ENCODE measurements around the gene PDLIM1. TPM values are rescaled to one million over a fixed set of nuclear protein-coding genes. Genes with fewer than 3 reads are reported as not detected.
A peak's percentile ranks its signal among the peaks of the same experiment; 100 is the strongest.
"Not testable (repeated sequence)": the region's sequence is repeated elsewhere in the genome, so short reads cannot be mapped to it uniquely, and the experiment has no call there.

Gene PDLIM1
- total RNA-seq, 2 donors from 2014 or later = 109 to 140 TPM

DNA sequence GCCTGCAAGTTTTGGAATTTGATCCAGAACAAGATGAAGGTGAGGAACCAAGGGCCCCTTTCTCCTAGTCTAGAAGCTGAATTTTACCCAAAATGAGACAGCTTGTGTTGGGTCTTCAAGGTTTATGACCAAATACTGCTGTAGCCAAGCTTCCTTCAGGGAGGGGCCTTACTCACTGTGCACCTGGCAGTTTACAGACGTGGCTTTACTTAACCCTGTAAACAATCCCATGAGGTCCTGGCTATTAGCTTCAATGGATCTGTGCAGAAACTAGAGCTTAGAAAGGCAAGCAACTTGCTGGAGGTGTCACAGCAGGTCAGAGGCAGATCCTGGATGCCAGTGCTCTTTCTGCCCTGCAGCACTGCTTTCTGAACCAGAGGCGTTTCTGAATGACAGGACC, 46.7 kb downstream of the PDLIM1 start:
- H3K27ac ChIP-seq = no peak overlapping the region
- no peak for DNase-seq (ENCODE audit: low spot score)
- peaks cover 30% of the 10 kb centered on the region for H3K36me3 ChIP-seq
- no peak overlapping the region for H3K4me3 ChIP-seq
- peaks cover 20 to 27% of the 10 kb centered on the region in 2 donors for H3K4me1 ChIP-seq (ENCODE audit: control insufficient read depth in 1 of 2, low read depth in 2 of 2)
- no peaks in the 10 kb centered on the region for H3K27me3 ChIP-seq (replicated peaks; ENCODE audit: insufficient read depth)
- no peaks in the 10 kb centered on the region for H3K9me3 ChIP-seq
- TF ChIP-seq, protein P1, sequence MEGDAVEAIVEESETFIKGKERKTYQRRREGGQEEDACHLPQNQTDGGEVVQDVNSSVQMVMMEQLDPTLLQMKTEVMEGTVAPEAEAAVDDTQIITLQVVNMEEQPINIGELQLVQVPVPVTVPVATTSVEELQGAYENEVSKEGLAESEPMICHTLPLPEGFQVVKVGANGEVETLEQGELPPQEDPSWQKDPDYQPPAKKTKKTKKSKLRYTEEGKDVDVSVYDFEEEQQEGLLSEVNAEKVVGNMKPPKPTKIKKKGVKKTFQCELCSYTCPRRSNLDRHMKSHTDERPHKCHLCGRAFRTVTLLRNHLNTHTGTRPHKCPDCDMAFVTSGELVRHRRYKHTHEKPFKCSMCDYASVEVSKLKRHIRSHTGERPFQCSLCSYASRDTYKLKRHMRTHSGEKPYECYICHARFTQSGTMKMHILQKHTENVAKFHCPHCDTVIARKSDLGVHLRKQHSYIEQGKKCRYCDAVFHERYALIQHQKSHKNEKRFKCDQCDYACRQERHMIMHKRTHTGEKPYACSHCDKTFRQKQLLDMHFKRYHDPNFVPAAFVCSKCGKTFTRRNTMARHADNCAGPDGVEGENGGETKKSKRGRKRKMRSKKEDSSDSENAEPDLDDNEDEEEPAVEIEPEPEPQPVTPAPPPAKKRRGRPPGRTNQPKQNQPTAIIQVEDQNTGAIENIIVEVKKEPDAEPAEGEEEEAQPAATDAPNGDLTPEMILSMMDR (IDR thresholded peaks at IDR 0.05) = no peak
- no peak for ATAC-seq (ENCODE audit: insufficient number of reproducible peaks, low FRiP score, low read depth)

DNA sequence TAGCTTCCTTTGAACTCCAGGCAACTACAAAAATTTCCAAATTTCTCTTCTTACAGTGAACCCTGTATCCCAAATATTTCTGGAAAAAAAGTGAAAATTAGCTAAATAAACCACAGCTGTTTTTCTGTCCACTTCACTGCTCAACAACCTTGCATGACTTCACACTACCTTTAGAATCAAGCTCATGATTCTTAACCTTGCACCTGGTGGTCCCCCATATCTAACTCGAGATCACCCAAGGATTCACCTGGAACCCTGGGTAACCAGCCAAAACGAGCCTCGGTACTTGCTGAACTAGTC, 47.5 kb downstream of the PDLIM1 start:
- Histone ChIP-seq H3K4me3 (no peak overlapping the region), H3K36me3 (peaks cover 30% of the 10 kb centered on the region), H3K4me1 (ENCODE audit: control insufficient read depth in 1 of 2, low read depth in 2 of 2) (peaks cover 15 to 18% of the 10 kb centered on the region in 2 donors), H3K27ac (no peak overlapping the region), H3K9me3 (no peaks in the 10 kb centered on the region), H3K27me3 (replicated peaks; ENCODE audit: insufficient read depth) (no peaks in the 10 kb centered on the region)
- DNase-seq (ENCODE audit: low spot score) = no peak
- no peak for ATAC-seq (ENCODE audit: insufficient number of reproducible peaks, low FRiP score, low read depth)
- TF ChIP-seq, protein P1 (IDR thresholded peaks at IDR 0.05) = no peak

DNA sequence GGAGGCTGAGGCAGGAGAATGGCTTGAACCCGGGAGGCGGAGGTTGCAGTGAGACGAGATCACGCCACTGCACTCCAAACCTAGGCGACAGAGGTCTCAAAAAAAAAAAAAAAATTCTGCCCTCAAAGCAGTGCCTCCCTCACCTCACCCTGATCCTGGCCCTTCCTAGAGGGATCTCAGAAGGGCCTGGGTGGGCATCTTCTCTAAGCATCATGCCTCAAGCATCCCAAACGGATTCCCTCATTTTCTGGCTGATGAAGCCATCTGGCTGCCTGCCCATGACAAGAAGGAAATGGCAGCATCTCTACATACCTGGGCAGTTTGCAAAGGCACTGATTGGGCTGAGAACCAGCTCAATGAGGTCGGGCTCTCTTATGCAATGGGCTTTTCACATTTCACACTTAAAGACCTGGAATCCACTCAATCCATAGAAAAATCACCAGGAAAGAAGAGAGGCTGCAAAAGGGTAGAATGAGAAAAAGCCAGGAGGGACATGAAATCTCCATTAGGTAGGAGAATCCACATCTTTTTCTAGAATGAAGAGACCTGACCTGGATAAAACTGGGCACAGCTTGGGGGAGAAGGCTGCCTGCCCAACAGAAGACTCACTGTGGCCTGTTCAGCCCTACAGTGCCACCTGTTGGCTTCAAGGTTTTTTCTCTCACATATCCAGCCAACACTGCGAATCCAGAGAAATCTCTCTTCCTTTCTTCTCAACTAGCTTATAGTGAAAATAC, 48.1 kb downstream of the PDLIM1 start:
- H3K9me3 ChIP-seq = no peaks in the 10 kb centered on the region
- peaks cover 10 to 13% of the 10 kb centered on the region in 2 donors for H3K4me1 ChIP-seq (ENCODE audit: control insufficient read depth in 1 of 2, low read depth in 2 of 2)
- H3K4me3 ChIP-seq = no peak overlapping the region
- TF ChIP-seq, protein P1 (IDR thresholded peaks at IDR 0.05) = peak; percentile 33
- no peak overlapping the region for H3K27ac ChIP-seq
- ATAC-seq (ENCODE audit: insufficient number of reproducible peaks, low FRiP score, low read depth) = no peak
- H3K36me3 ChIP-seq = peaks cover 34% of the 10 kb centered on the region
- DNase-seq (ENCODE audit: low spot score) = no peak
- H3K27me3 ChIP-seq (replicated peaks; ENCODE audit: insufficient read depth) = no peaks in the 10 kb centered on the region

DNA sequence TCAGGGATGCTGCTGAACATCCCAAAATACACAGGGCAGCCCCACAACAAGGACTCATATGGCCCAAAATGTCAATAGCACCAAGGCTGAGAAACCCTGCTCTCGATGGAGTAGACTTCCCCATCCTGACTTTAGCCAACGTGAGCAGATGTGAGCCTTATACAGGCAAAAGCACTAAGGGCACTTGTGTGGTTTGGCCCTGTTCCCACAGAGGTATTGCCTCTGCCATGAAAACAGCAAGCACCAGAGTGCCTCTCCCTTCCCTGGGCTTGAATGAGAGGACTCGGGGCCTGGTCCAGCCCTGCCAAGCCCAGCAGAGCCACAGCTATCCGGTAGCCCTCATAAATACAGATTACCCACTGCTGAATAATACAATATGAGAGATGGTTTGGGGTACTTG, 49.3 kb downstream of the PDLIM1 start:
- TF ChIP-seq, protein P1 (IDR thresholded peaks at IDR 0.05) = no peak
- Histone ChIP-seq H3K4me1 (ENCODE audit: control insufficient read depth in 1 of 2, low read depth in 2 of 2) (peaks cover 0 to under 1% of the 10 kb centered on the region in 2 donors), H3K27ac (no peak overlapping the region), H3K9me3 (no peaks in the 10 kb centered on the region), H3K4me3 (no peak overlapping the region), H3K27me3 (replicated peaks; ENCODE audit: insufficient read depth) (no peaks in the 10 kb centered on the region), H3K36me3 (peaks cover 38% of the 10 kb centered on the region)
- ATAC-seq (ENCODE audit: insufficient number of reproducible peaks, low FRiP score, low read depth) (no peak), DNase-seq (ENCODE audit: low spot score) (no peak)

GRCh38 chr10:95240811-95241210, 50.0 kb downstream of the PDLIM1 start:
- TF ChIP-seq, protein P1 (IDR thresholded peaks at IDR 0.05) = no peak
- Histone ChIP-seq H3K4me1 (ENCODE audit: control insufficient read depth in 1 of 2, low read depth in 2 of 2) (no peaks in the 10 kb centered on the region), H3K36me3 (peaks cover 33% of the 10 kb centered on the region), H3K27ac (no peak overlapping the region), H3K4me3 (no peak overlapping the region), H3K9me3 (no peaks in the 10 kb centered on the region), H3K27me3 (replicated peaks; ENCODE audit: insufficient read depth) (no peaks in the 10 kb centered on the region)
- DNase-seq (ENCODE audit: low spot score) (no peak), ATAC-seq (ENCODE audit: insufficient number of reproducible peaks, low FRiP score, low read depth) (no peak)

- H3K36me3 ChIP-seq = peaks cover 28% of the 10 kb centered on the region
- ATAC-seq (ENCODE audit: insufficient number of reproducible peaks, low FRiP score, low read depth) = not testable (repeated sequence)
Observed at GRCh38 chr10:95240096-95240495, 50.7 kb downstream of the PDLIM1 start.

More at GRCh38 chr10:95240096-95240495, 50.7 kb downstream of the PDLIM1 start:
- H3K4me3 ChIP-seq; H3K27ac ChIP-seq; H3K27me3 ChIP-seq (replicated peaks; ENCODE audit: insufficient read depth); DNase-seq (ENCODE audit: low spot score); H3K9me3 ChIP-seq; H3K4me1 ChIP-seq (ENCODE audit: control insufficient read depth in 1 of 2, low read depth in 2 of 2): not testable (repeated sequence)

Measured in thoracic aorta (tissue), 2 donors.